OCI-LY7 (cell line): ENCODE data around the gene SNX2. TPM values are rescaled to one million over a fixed set of nuclear protein-coding genes. Genes with fewer than 3 reads are reported as not detected.

Experiments
- BruUV-seq: library from RNA; stranded (reverse); fragments of 400-500 nt; replicated peaks from 2 replicates; lab custom pipeline; 2021; lab: Mats Ljungman, UMichigan
- CTCF ChIA-PET: fragments of 300-600 bp; sonication (Branson Sonifier 250); formaldehyde crosslinking; loops from one replicate; lab custom pipeline; 2022; ENCODE audit warnings: antibody characterized with exemption; ENCODE audit not compliant: unreplicated experiment; lab: Charles Lee
- POLR2A ChIA-PET: fragments of 300-600 bp; sonication (Branson Sonifier 250); formaldehyde crosslinking; loops from one replicate; lab custom pipeline; 2022; ENCODE audit warnings: antibody characterized with exemption; lab: Charles Lee
- DNase-seq: peaks from one replicate; pipeline ENCODE4 v3.0.0-alpha.2; 2015; ENCODE audit warnings: low spot score
- H2AFZ ChIP-seq: fragments of 200-600 bp; sonication (generic), shearing (Covaris generic); 2 replicates; pipeline ENCODE4 v1.6.1; 2014; ENCODE audit warnings: mild to moderate bottlenecking, antibody characterized with exemption, low read length, moderate library complexity
- H3K27ac ChIP-seq: fragments of 200-600 bp; sonication (generic); 2 replicates; pipeline ENCODE4 v1.5.1; 2014; ENCODE audit warnings: mixed run types, low read depth, mild to moderate bottlenecking, moderate library complexity, low read length, inconsistent platforms; ENCODE audit not compliant: poor library complexity, severe bottlenecking
- H3K36me3 ChIP-seq: fragments of 200-600 bp; sonication (generic); 2 replicates; pipeline ENCODE4 v1.6.1; 2014; ENCODE audit warnings: mild to moderate bottlenecking, antibody characterized with exemption, low read length, moderate library complexity, mixed read lengths; ENCODE audit not compliant: insufficient read depth
- H3K4me1 ChIP-seq: fragments of 200-600 bp; sonication (generic); 2 replicates; pipeline ENCODE4 v1.5.1; 2014; ENCODE audit warnings: mild to moderate bottlenecking, low read length; ENCODE audit not compliant: insufficient read depth, poor library complexity, severe bottlenecking
- H3K4me2 ChIP-seq: fragments of 200-600 bp; sonication (generic); 2 replicates; pipeline ENCODE4 v1.6.1; 2014; ENCODE audit warnings: mild to moderate bottlenecking, low read length
- H3K4me3 ChIP-seq: fragments of 200-600 bp; sonication (generic); 2 replicates; pipeline ENCODE4 v1.5.1; 2014; ENCODE audit warnings: mild to moderate bottlenecking, low read depth, low read length; ENCODE audit not compliant: poor library complexity, severe bottlenecking
- H3K79me2 ChIP-seq: fragments of 200-600 bp; sonication (generic); 2 replicates; pipeline ENCODE4 v1.6.1; 2016; ENCODE audit warnings: low read depth, mild to moderate bottlenecking, low read length, moderate library complexity, mixed read lengths; ENCODE audit not compliant: insufficient read depth
- H3K9me2 ChIP-seq: fragments of 200-600 bp; sonication (generic); 2 replicates; pipeline ENCODE4 v1.6.1; 2016; ENCODE audit warnings: mild to moderate bottlenecking, low read length, mixed read lengths; ENCODE audit not compliant: insufficient read depth
- H3K9me3 ChIP-seq: fragments of 200-600 bp; sonication (generic); 2 replicates; pipeline ENCODE4 v1.6.1; 2014; ENCODE audit warnings: mild to moderate bottlenecking, mixed run types, low read length, mixed read lengths
- H4K20me1 ChIP-seq: fragments of 200-600 bp; sonication (generic); 2 replicates; pipeline ENCODE4 v1.6.1; 2014; ENCODE audit warnings: mild to moderate bottlenecking, antibody characterized with exemption, low read length, moderate library complexity, mixed read lengths; ENCODE audit not compliant: insufficient read depth
- CTCF ChIP-seq: fragments of 200-600 bp; sonication (generic); conservative IDR thresholded peaks from 2 replicates; pipeline ENCODE4 v1.5.1; 2014; ENCODE audit warnings: mild to moderate bottlenecking, antibody characterized with exemption, low read length, moderate library complexity, mixed read lengths
- EZH2phosphoT487 ChIP-seq: fragments of 200-600 bp; sonication (generic); IDR thresholded peaks from 2 replicates; pipeline ENCODE4 v1.6.1; 2018; ENCODE audit warnings: low read depth, borderline replicate concordance, mild to moderate bottlenecking, mixed run types, antibody characterized with exemption, low read length, moderate library complexity, mixed read lengths
- intact Hi-C: fragments of 100-400 bp; cut with micrococcal nuclease; formaldehyde crosslinking; loops from one replicate; pipeline ENCODE4 v1.10.0; 2022; ENCODE audit not compliant: unreplicated experiment
- total RNA-seq, 2 experiments: library from RNA; depleted of rRNA in 1 of 2; stranded (reverse); fragments of >200 nt in 1 of 2; shearing (Covaris generic) in 1 of 2; gene quantifications; 2 replicates each; pipeline ENCODE4 v1.2.3, GENCODE V29; 2014 to 2022

SNX2 gene
- total RNA-seq, 2 experiments from 2014 or later: 47.1 to 78.3 TPM

- no peak for DNase-seq
- no peaks in the 10 kb centered on the region for H3K9me2 ChIP-seq
- CTCF ChIA-PET: interaction anchor here (0.5 to 0.6 kb wide), 2 partner anchors 86 to 967 kb away, joined by 3 to 5 read pairs; no protein-coding TSS in a partner anchor
- peaks cover 63% of the 10 kb centered on the region for H3K79me2 ChIP-seq
- no peaks in the 10 kb centered on the region for H3K4me1 ChIP-seq
- POLR2A ChIA-PET: interaction anchor here (0.7 to 1.3 kb wide), 2 partner anchors 14 to 719 kb away, joined by 3 read pairs; partner anchors contain the start of gene SNX2
- no peak overlapping the region for H3K4me2 ChIP-seq
- H2AFZ ChIP-seq: no peak overlapping the region
- H3K4me3 ChIP-seq: no peak overlapping the region
- peaks cover 70% of the 10 kb centered on the region for H3K36me3 ChIP-seq
- H3K27ac ChIP-seq: no peak overlapping the region
- intact Hi-C loops: no loop called here
- no TSS peak for BruUV-seq
- H3K9me3 ChIP-seq: peaks cover 26% of the 10 kb centered on the region
- H4K20me1 ChIP-seq: no peaks in the 10 kb centered on the region
- TF ChIP-seq CTCF: no peak
- TF ChIP-seq EZH2phosphoT487: no peak
Measured at GRCh38 chr5:122789461-122790171, 14.7 kb downstream of the SNX2 start.

GRCh38 chr5:122790354-122791103 lies 15.6 kb downstream of the SNX2 start:
- Histone ChIP-seq H3K36me3 (peaks cover 72% of the 10 kb centered on the region), H3K27ac (no peak overlapping the region), H4K20me1 (no peaks in the 10 kb centered on the region), H3K4me3 (no peak overlapping the region), H3K4me2 (no peak overlapping the region), H3K9me3 (peaks cover 31% of the 10 kb centered on the region), H3K79me2 (peaks cover 54% of the 10 kb centered on the region), H2AFZ (no peak overlapping the region), H3K9me2 (no peaks in the 10 kb centered on the region), H3K4me1 (no peaks in the 10 kb centered on the region)
- TF ChIP-seq CTCF (no peak), EZH2phosphoT487 (no peak)
- intact Hi-C loops: no loop called here
- no TSS peak for BruUV-seq
- CTCF ChIA-PET: no interaction called here
- POLR2A ChIA-PET: interaction anchor here (1.3 kb wide), 1 partner anchor 15 kb away, joined by 3 read pairs; the partner anchor contains the start of gene SNX2
- no peak for DNase-seq
